Measurements from ENCODE around the gene PLA2G4E.

GRCh38 chr15:41978534-41978933 lies 42.3 kb downstream of the PLA2G4E start:
- no peak for TF ChIP-seq CTCF (conservative IDR thresholded peaks at IDR 0.05)
- TF ChIP-seq EZH2 (IDR thresholded peaks at IDR 0.05; ENCODE audit: low read depth): no peak

All from PC-9 (cell line).